ENCODE data around the gene PTPN23. TPM values are rescaled to one million over a fixed set of nuclear protein-coding genes. Genes with fewer than 3 reads are reported as not detected.

PTPN23 gene
- total RNA-seq, 1 donor from 2014 or later, result 53.7 TPM

Other genes starting within 250 kb of the PTPN23 start
- 68.3 TPM for gene SETD2, start 216.9 kb upstream of the PTPN23 start, total RNA-seq
- gene KIF9, start 98.2 kb upstream of the PTPN23 start, total RNA-seq, result 6.5 TPM
- gene KLHL18, start 98.1 kb upstream of the PTPN23 start, total RNA-seq, result 21.0 TPM
- gene SCAP, start 94.9 kb downstream of the PTPN23 start, total RNA-seq, result 64.6 TPM
- gene ELP6, start 132.7 kb downstream of the PTPN23 start, total RNA-seq, result 21.0 TPM
- 0.67 TPM for gene CSPG5, start 197.8 kb downstream of the PTPN23 start, total RNA-seq

All from sciatic nerve (tissue), 1 donor.